Activated CD8-positive, alpha-beta memory T cell treated with anti-CD3 and anti-CD28 coated beads, Interleukin-2, amount 10 ng/mL, durations not matched to agents 7 days and 5 days (primary cell): ENCODE measurements around the gene QRSL1. TPM values are rescaled to one million over a fixed set of nuclear protein-coding genes. Genes with fewer than 3 reads are reported as not detected.
"Not testable (repeated sequence)": the region's sequence is repeated elsewhere in the genome, so short reads cannot be mapped to it uniquely, and the experiment has no call there.

Experiments
- ATAC-seq: fragments of 150-1000 bp; cut with Tn5 transposase; one replicate; pipeline ENCODE4 v1.10.0; 2021; ENCODE audit warnings: moderate library complexity
- CTCF ChIA-PET: fragments of 350-600 bp; sonication (Branson Sonifier 250); formaldehyde crosslinking; loops from one replicate; lab custom pipeline; 2021; ENCODE audit warnings: antibody characterized with exemption; lab: Charles Lee
- DNase-seq: peaks from one replicate; pipeline ENCODE4 v3.0.0-alpha.2; 2020
- H3K27ac Mint-ChIP-seq: one replicate; pipeline ENCODE4 v1.8.0; 2021; ENCODE audit warnings: mild to moderate bottlenecking, mixed read lengths
- H3K27me3 Mint-ChIP-seq: one replicate; pipeline ENCODE4 v1.8.0; 2021; ENCODE audit warnings: mixed read lengths
- H3K36me3 Mint-ChIP-seq: one replicate; pipeline ENCODE4 v1.8.0; 2021; ENCODE audit warnings: mild to moderate bottlenecking, mixed read lengths
- H3K4me1 Mint-ChIP-seq: one replicate; pipeline ENCODE4 v1.8.0; 2021; ENCODE audit warnings: mixed read lengths
- H3K4me3 Mint-ChIP-seq: one replicate; pipeline ENCODE4 v1.8.0; 2021; ENCODE audit warnings: mild to moderate bottlenecking, moderate library complexity, mixed read lengths
- H3K9me3 Mint-ChIP-seq: one replicate; pipeline ENCODE4 v1.8.0; 2022; ENCODE audit warnings: low read depth, mixed read lengths
- total RNA-seq, 2 experiments: library from RNA; stranded (reverse); gene quantifications; one replicate each; pipeline ENCODE4 v1.2.3, GENCODE V29; 2021

QRSL1 gene
- total RNA-seq, 2 experiments from 2014 or later: 13.5 to 16.3 TPM

GRCh38 chr6:106613590-106613989 lies 15.8 kb upstream of the QRSL1 start:
- DNase-seq (no peak), ATAC-seq (no peak)
- H3K36me3 Mint-ChIP-seq: peaks cover 26% of the 10 kb centered on the region
- H3K4me1 Mint-ChIP-seq: peaks cover 43% of the 10 kb centered on the region
- no peak overlapping the region for H3K4me3 Mint-ChIP-seq
- H3K9me3 Mint-ChIP-seq: no peaks in the 10 kb centered on the region
- H3K27ac Mint-ChIP-seq: peak overlapping the region; percentile 80
- no peaks in the 10 kb centered on the region for H3K27me3 Mint-ChIP-seq
- CTCF ChIA-PET: interaction anchor here (1.0 kb wide), 1 partner anchor 366 kb away, joined by 3 read pairs; no protein-coding TSS in a partner anchor

GRCh38 chr6:106614166-106614565 lies 15.2 kb upstream of the QRSL1 start:
- Mint-ChIP-seq H3K9me3 (no peaks in the 10 kb centered on the region), H3K4me1 (peaks cover 46% of the 10 kb centered on the region), H3K27me3 (no peaks in the 10 kb centered on the region), H3K4me3 (peak overlapping the region; percentile 0), H3K27ac (peak overlapping the region; percentile 80), H3K36me3 (peaks cover 29% of the 10 kb centered on the region)
- ATAC-seq (peak; percentile 37), DNase-seq (no peak)
- CTCF ChIA-PET: interaction anchor here (0.7 to 1.2 kb wide), 3 partner anchors 13 to 365 kb away, joined by 3 read pairs; no protein-coding TSS in a partner anchor

GRCh38 chr6:106614592-106615257 lies 14.7 kb upstream of the QRSL1 start:
- H3K9me3 Mint-ChIP-seq: no peaks in the 10 kb centered on the region
- ATAC-seq: no peak
- H3K27me3 Mint-ChIP-seq: no peaks in the 10 kb centered on the region
- peaks cover 31% of the 10 kb centered on the region for H3K36me3 Mint-ChIP-seq
- CTCF ChIA-PET: interaction anchor here (0.7 to 1.2 kb wide), 3 partner anchors 12 to 364 kb away, joined by 3 read pairs; no protein-coding TSS in a partner anchor
- DNase-seq: no peak
- H3K4me1 Mint-ChIP-seq: peaks cover 48% of the 10 kb centered on the region
- H3K27ac Mint-ChIP-seq: peak overlapping the region; percentile 80
- no peak overlapping the region for H3K4me3 Mint-ChIP-seq

GRCh38 chr6:106617302-106617701 lies 12.1 kb upstream of the QRSL1 start:
- Mint-ChIP-seq H3K27me3 (no peaks in the 10 kb centered on the region), H3K4me3 (no peak overlapping the region), H3K27ac (peak overlapping the region; percentile 66)

GRCh38 chr6:106617857-106618256 lies 11.5 kb upstream of the QRSL1 start:
- H3K4me3 Mint-ChIP-seq: no peak overlapping the region
- H3K27me3 Mint-ChIP-seq: no peaks in the 10 kb centered on the region
- H3K9me3 Mint-ChIP-seq: peaks cover 2% of the 10 kb centered on the region
- H3K36me3 Mint-ChIP-seq: peaks cover 41% of the 10 kb centered on the region
- CTCF ChIA-PET: interaction anchor here (0.9 to 1.9 kb wide), 4 partner anchors 8 to 362 kb away, joined by 3 to 6 read pairs (median 4); no protein-coding TSS in a partner anchor
- H3K27ac Mint-ChIP-seq: no peak overlapping the region
- no peak for ATAC-seq
- peaks cover 43% of the 10 kb centered on the region for H3K4me1 Mint-ChIP-seq
- no peak for DNase-seq

More at GRCh38 chr6:106617302-106617701, 12.1 kb upstream of the QRSL1 start:
- DNase-seq (no peak), ATAC-seq (no peak)
- peaks cover 48% of the 10 kb centered on the region for H3K4me1 Mint-ChIP-seq
- CTCF ChIA-PET: interaction anchor here (0.9 to 1.9 kb wide), 3 partner anchors 8 to 9 kb away, joined by 3 to 6 read pairs (median 5); no protein-coding TSS in a partner anchor
- peaks cover 38% of the 10 kb centered on the region for H3K36me3 Mint-ChIP-seq
- no peaks in the 10 kb centered on the region for H3K9me3 Mint-ChIP-seq

GRCh38 chr6:106618324-106618723 lies 11.1 kb upstream of the QRSL1 start:
- DNase-seq (no peak), ATAC-seq (no peak)
- CTCF ChIA-PET: interaction anchor here (0.9 to 1.9 kb wide), 5 partner anchors 8 to 361 kb away, joined by 3 to 6 read pairs (median 3); partner anchors contain the start of genes QRSL1 and RTN4IP1
- Mint-ChIP-seq H3K36me3 (peaks cover 42% of the 10 kb centered on the region), H3K27me3 (no peaks in the 10 kb centered on the region), H3K4me1 (peaks cover 39% of the 10 kb centered on the region), H3K9me3 (peaks cover 2% of the 10 kb centered on the region), H3K4me3 (no peak overlapping the region), H3K27ac (no peak overlapping the region)

- no peak for ATAC-seq
- Mint-ChIP-seq H3K4me1 (peaks cover 30% of the 10 kb centered on the region), H3K27ac (peak overlapping the region; percentile 2), H3K27me3 (no peaks in the 10 kb centered on the region), H3K4me3 (no peak overlapping the region), H3K36me3 (peaks cover 43% of the 10 kb centered on the region), H3K9me3 (peaks cover 2% of the 10 kb centered on the region)
- CTCF ChIA-PET: interaction anchor here (1.1 kb wide), 1 partner anchor 10 kb away, joined by 3 read pairs; the partner anchor contains the start of genes QRSL1 and RTN4IP1
- no peak for DNase-seq
These were observed 10.2 kb upstream of the QRSL1 start for GRCh38 chr6:106619223-106619622.

GRCh38 chr6:106620931-106621672 lies 8.3 kb upstream of the QRSL1 start:
- DNase-seq (no peak), ATAC-seq (no peak)
- peaks cover 2% of the 10 kb centered on the region for H3K9me3 Mint-ChIP-seq
- H3K27ac Mint-ChIP-seq: no peak overlapping the region
- H3K4me3 Mint-ChIP-seq: no peak overlapping the region
- H3K4me1 Mint-ChIP-seq: peaks cover 23% of the 10 kb centered on the region
- H3K27me3 Mint-ChIP-seq: no peaks in the 10 kb centered on the region
- H3K36me3 Mint-ChIP-seq: peaks cover 40% of the 10 kb centered on the region
- CTCF ChIA-PET: interaction anchor here (1.5 kb wide), 1 partner anchor 55 kb away, joined by 3 read pairs; no protein-coding TSS in a partner anchor

GRCh38 chr6:106622412-106622811 lies 7.0 kb upstream of the QRSL1 start:
- Mint-ChIP-seq H3K4me1 (peaks cover 21% of the 10 kb centered on the region), H3K9me3 (peaks cover 2% of the 10 kb centered on the region), H3K36me3 (peaks cover 30% of the 10 kb centered on the region), H3K4me3 (no peak overlapping the region), H3K27ac (no peak overlapping the region), H3K27me3 (no peaks in the 10 kb centered on the region)
- ATAC-seq (no peak), DNase-seq (no peak)
- CTCF ChIA-PET: interaction anchor here (0.8 to 1.5 kb wide), 3 partner anchors 14 to 262 kb away, joined by 3 to 4 read pairs (median 3); partner anchors contain the start of gene CRYBG1

- ATAC-seq (no peak), DNase-seq (no peak)
- CTCF ChIA-PET: interaction anchor here (1.0 kb wide), 1 partner anchor 15 kb away, joined by 4 read pairs; no protein-coding TSS in a partner anchor
- H3K4me1 Mint-ChIP-seq: peaks cover 23% of the 10 kb centered on the region
- H3K27ac Mint-ChIP-seq: no peak overlapping the region
- H3K27me3 Mint-ChIP-seq: no peaks in the 10 kb centered on the region
- peaks cover 29% of the 10 kb centered on the region for H3K36me3 Mint-ChIP-seq
- peaks cover 2% of the 10 kb centered on the region for H3K9me3 Mint-ChIP-seq
- no peak overlapping the region for H3K4me3 Mint-ChIP-seq
These were observed 6.3 kb upstream of the QRSL1 start for GRCh38 chr6:106623039-106623438.

GRCh38 chr6:106626485-106626884 lies 2.9 kb upstream of the QRSL1 start:
- Mint-ChIP-seq H3K27ac (no peak overlapping the region), H3K4me3 (no peak overlapping the region)
- DNase-seq: no peak

GRCh38 chr6:106627760-106628159 lies 1.6 kb upstream of the QRSL1 start:
- not testable (repeated sequence) for H3K9me3 Mint-ChIP-seq, DNase-seq, ATAC-seq, H3K27me3 Mint-ChIP-seq
- H3K36me3 Mint-ChIP-seq: peaks cover 14% of the 10 kb centered on the region
- CTCF ChIA-PET: interaction anchor here (0.7 to 1.6 kb wide), 4 partner anchors 20 to 352 kb away, joined by 3 to 4 read pairs (median 4); no protein-coding TSS in a partner anchor
- peaks cover 35% of the 10 kb centered on the region for H3K4me1 Mint-ChIP-seq
- H3K4me3 Mint-ChIP-seq: peak overlapping the region; percentile 83
- H3K27ac Mint-ChIP-seq: peak overlapping the region; percentile 89

More at GRCh38 chr6:106626485-106626884, 2.9 kb upstream of the QRSL1 start:
- peaks cover 2% of the 10 kb centered on the region for H3K9me3 Mint-ChIP-seq
- H3K36me3 Mint-ChIP-seq: peaks cover 20% of the 10 kb centered on the region
- H3K27me3 Mint-ChIP-seq: no peaks in the 10 kb centered on the region
- CTCF ChIA-PET: interaction anchor here (0.7 to 2.0 kb wide), 4 partner anchors 9 to 18 kb away, joined by 3 to 5 read pairs (median 4); no protein-coding TSS in a partner anchor
- no peak for ATAC-seq
- H3K4me1 Mint-ChIP-seq: peaks cover 28% of the 10 kb centered on the region

- DNase-seq (no peak), ATAC-seq (peak; percentile 4)
- Mint-ChIP-seq H3K27ac (peak overlapping the region; percentile 89), H3K36me3 (peaks cover 8% of the 10 kb centered on the region), H3K4me1 (peaks cover 36% of the 10 kb centered on the region), H3K4me3 (peak overlapping the region; percentile 83), H3K9me3 (no peaks in the 10 kb centered on the region), H3K27me3 (no peaks in the 10 kb centered on the region)
- CTCF ChIA-PET: interaction anchor here (0.8 to 1.6 kb wide), 4 partner anchors 10 to 464 kb away, joined by 3 read pairs; no protein-coding TSS in a partner anchor
These were observed 698 bp upstream of the QRSL1 start for GRCh38 chr6:106628658-106629102.
